IPS-18a (cell line): ENCODE measurements around the gene LMTK2.
A peak's percentile ranks its signal among the peaks of the same experiment; 100 is the strongest.

Experiments
- H3K27ac ChIP-seq: one replicate; pipeline ENCODE4 v1.5.1; 2013; ENCODE audit warnings: low read length
- H3K27me3 ChIP-seq: one replicate; pipeline ENCODE4 v1.6.1; 2013; ENCODE audit warnings: mild to moderate bottlenecking, low read length; ENCODE audit not compliant: control insufficient read depth, insufficient read depth
- H3K36me3 ChIP-seq: one replicate; pipeline ENCODE4 v1.6.1; 2013; ENCODE audit warnings: low read depth, low read length; ENCODE audit not compliant: control insufficient read depth
- H3K4me1 ChIP-seq: one replicate; pipeline ENCODE4 v1.6.1; 2013; ENCODE audit warnings: low read depth, low read length; ENCODE audit not compliant: control insufficient read depth
- H3K4me3 ChIP-seq: one replicate; pipeline ENCODE4 v1.5.1; 2013; ENCODE audit warnings: low read length
- H3K9ac ChIP-seq: one replicate; pipeline ENCODE4 v1.6.1; 2013; ENCODE audit warnings: mild to moderate bottlenecking, low read length, moderate library complexity
- H3K9me3 ChIP-seq: one replicate; pipeline ENCODE4 v1.6.1; 2013; ENCODE audit warnings: low read depth, low read length; ENCODE audit not compliant: control insufficient read depth

The LMTK2 gene

GRCh38 chr7:98251601-98252424 is 145.2 kb downstream of the LMTK2 start, which contains the start of gene TECPR1:
TSS of gene TECPR1 (minus strand) at chr7:98252232. CDS start at chr7:98246146, 6,086 bp downstream.
- H3K9me3 ChIP-seq, result no peaks in the 10 kb centered on the region
- peak within 1 kb of the TSS; percentile 43 for H3K9ac ChIP-seq
- no peak within 1 kb of the TSS for H3K27ac ChIP-seq
- no peaks in the 10 kb centered on the region for H3K27me3 ChIP-seq
- peak within 1 kb of the TSS; percentile 84 for H3K4me3 ChIP-seq
- peaks cover 3% of the 10 kb centered on the region for H3K4me1 ChIP-seq
- H3K36me3 ChIP-seq, result peaks cover 2% of the 10 kb centered on the region

DNA sequence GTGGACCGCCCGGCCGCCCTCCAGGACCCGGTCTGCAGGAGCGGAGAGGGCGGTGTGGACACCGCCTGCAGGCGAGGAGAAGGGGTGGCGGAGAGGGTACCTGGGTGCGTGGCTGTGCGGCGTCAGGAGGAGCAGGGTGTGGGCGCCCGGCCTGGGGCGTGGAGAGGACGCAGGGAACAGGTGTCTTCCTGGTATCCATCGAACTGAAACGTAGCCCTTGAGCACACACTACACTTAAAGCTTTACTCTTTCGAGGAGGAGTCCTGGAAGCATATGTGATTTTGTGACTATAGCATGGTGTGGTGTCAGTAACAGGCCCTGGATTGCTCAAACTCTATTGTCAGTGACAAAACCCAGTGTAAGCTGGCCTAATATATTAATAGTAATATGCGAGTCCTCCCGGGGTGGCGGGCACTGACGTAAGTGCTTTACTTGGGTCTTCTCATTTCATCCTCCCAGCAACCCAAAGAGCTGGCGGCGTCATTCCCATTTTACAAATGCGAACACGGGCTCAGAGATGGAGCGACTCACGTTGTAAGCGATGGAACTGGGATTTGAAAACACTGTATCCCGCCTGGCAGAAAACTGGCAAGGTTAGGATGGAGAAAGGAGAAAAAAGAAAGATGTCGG is 145.9 kb downstream of the LMTK2 start:
- peaks cover 3% of the 10 kb centered on the region for H3K4me1 ChIP-seq
- H3K27me3 ChIP-seq, result no peaks in the 10 kb centered on the region
- no peaks in the 10 kb centered on the region for H3K9me3 ChIP-seq
- peaks cover 3% of the 10 kb centered on the region for H3K36me3 ChIP-seq
- peak overlapping the region; percentile 84 for H3K4me3 ChIP-seq
- peak overlapping the region; percentile 43 for H3K9ac ChIP-seq
- no peak overlapping the region for H3K27ac ChIP-seq

DNA sequence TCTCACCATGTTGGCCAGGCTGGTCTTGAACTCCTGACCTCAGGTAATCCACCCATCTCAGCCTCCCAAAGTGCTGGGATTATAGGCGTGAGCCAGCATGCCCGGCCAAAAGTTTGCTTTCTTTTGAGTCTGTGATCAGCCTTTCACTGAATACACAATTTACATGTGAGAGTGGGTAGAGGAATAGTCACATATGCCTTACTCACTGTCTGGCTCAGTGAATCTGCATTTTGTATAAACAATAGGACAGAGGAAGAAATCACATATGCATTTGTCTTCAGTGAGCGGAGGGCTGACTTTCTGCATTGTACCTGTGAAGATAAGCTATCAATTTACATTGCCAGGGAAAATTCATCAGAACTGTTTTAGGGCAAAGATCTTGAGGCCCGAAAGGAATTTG is 147.9 kb downstream of the LMTK2 start:
- Histone ChIP-seq H3K4me1 (peaks cover 3% of the 10 kb centered on the region), H3K27ac (no peak overlapping the region), H3K36me3 (peaks cover 3% of the 10 kb centered on the region), H3K9ac (no peak overlapping the region), H3K9me3 (no peaks in the 10 kb centered on the region), H3K4me3 (no peak overlapping the region), H3K27me3 (no peaks in the 10 kb centered on the region)

DNA sequence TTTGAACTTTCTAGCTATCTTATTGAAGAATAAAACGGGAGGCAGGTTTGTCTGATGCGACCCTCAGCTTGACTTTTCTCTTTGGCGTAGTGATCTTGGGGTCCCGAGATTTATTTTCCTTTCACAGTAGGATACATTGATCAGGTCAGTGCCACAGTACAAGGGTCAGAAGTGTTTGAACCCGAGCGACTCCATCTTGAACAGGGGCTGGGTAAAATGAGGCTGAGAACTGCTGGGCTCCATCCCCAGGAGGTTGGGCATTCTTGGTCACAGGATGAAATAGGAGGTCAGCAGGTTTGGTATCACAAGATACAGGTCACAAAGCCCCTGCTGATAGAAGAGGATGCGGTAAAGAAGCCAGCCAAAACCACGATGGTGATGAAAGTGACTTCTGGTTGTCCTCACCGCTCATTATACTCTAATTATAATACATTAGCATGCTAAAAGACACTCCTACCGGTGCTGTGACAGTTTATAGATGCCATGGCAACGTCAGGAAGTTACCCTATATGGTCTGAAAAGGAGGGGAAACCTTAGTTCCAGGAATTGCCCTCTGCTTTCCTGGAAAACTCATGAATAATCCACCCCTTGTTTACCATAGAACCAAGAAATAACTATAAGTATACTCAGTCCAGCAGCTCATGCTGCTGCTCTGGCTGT is 148.4 kb downstream of the LMTK2 start:
- H3K4me1 ChIP-seq, result peaks cover 3% of the 10 kb centered on the region
- H3K9ac ChIP-seq, result no peak overlapping the region
- no peak overlapping the region for H3K27ac ChIP-seq
- H3K36me3 ChIP-seq, result peaks cover 3% of the 10 kb centered on the region
- H3K27me3 ChIP-seq, result no peaks in the 10 kb centered on the region
- H3K4me3 ChIP-seq, result no peak overlapping the region
- H3K9me3 ChIP-seq, result no peaks in the 10 kb centered on the region

DNA sequence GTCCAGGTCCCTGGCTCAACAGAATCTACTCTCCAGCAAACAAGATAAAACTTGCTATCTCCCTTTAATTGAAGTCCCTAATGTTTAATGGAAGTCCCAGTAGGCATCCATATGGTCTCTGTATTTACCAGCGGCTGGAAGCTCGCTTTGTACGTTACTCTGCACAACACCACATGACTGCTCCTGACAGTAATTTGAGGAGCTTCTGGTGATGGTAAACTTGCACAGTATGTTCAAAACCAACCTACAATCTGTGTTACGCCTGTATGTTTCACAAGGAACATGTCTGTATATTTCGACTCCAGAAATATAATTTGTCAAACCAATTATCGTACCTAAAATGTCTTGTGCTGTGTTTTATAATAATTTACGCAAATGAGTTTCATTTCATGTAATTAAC is 149.8 kb downstream of the LMTK2 start:
- Histone ChIP-seq H3K27me3 (no peaks in the 10 kb centered on the region), H3K9me3 (no peaks in the 10 kb centered on the region), H3K27ac (no peak overlapping the region), H3K36me3 (peaks cover 3% of the 10 kb centered on the region), H3K9ac (no peak overlapping the region), H3K4me3 (no peak overlapping the region), H3K4me1 (peaks cover 3% of the 10 kb centered on the region)

- H3K27me3 ChIP-seq, result no peaks in the 10 kb centered on the region
- no peak overlapping the region for H3K9ac ChIP-seq
- H3K36me3 ChIP-seq, result peaks cover 3% of the 10 kb centered on the region
- peaks cover 1% of the 10 kb centered on the region for H3K4me1 ChIP-seq
- no peak overlapping the region for H3K27ac ChIP-seq
- no peaks in the 10 kb centered on the region for H3K9me3 ChIP-seq
- H3K4me3 ChIP-seq, result no peak overlapping the region
Observed at GRCh38 chr7:98257701-98258100, 151.0 kb downstream of the LMTK2 start.
